Measurements from ENCODE around the gene LGR6.
A peak's percentile ranks its signal among the peaks of the same experiment; 100 is the strongest.

LGR6 gene

GRCh38 chr1:202156590-202156989 is 37.0 kb upstream of the LGR6 start:
- TF ChIP-seq ZNF302 (tag by site-specific recombination; IDR thresholded peaks at IDR 0.05; ENCODE audit: low read depth) (no peak), PRDM2 (tag by site-specific recombination; IDR thresholded peaks at IDR 0.05; ENCODE audit: borderline replicate concordance) (no peak), ZBTB44 (tag by site-specific recombination; IDR thresholded peaks at IDR 0.05) (no peak), ZNF37A (tag by site-specific recombination; IDR thresholded peaks at IDR 0.05) (no peak), ZIC2 (tag by site-specific recombination; IDR thresholded peaks at IDR 0.05) (peak; percentile 67)
- H3K4me3 ChIP-seq (ENCODE audit: low read depth, low read length) = no peak overlapping the region
- H3K4me1 ChIP-seq (ENCODE audit: control insufficient read depth, insufficient read depth, low read length) = no peaks in the 10 kb centered on the region; the same call in 1 of the 2 replicates
- CTCF ChIA-PET = interaction anchor here (0.7 to 3.8 kb wide), 4 partner anchors 21 to 194 kb away, joined by 3 to 20 read pairs (median 4); no protein-coding TSS in a partner anchor
- POLR2A ChIA-PET = no interaction called here
- no peaks in the 10 kb centered on the region for H3K9me3 ChIP-seq (ENCODE audit: control insufficient read depth, insufficient read depth, low read depth, low read length)
- no peak overlapping the region for H3K27ac ChIP-seq (ENCODE audit: extremely low read depth, low read depth, low read length)
- no peaks in the 10 kb centered on the region for H3K36me3 ChIP-seq (ENCODE audit: control insufficient read depth in 2 of 2, insufficient read depth in 1 of 2, low read length in 2 of 2)

- ChIA-PET POLR2A (no interaction called here), CTCF (no interaction called here)
- no peak for TF ChIP-seq TCF7L2 (IDR thresholded peaks at IDR 0.05; ENCODE audit: borderline replicate concordance, low read depth, low read length)
- no peak for TF ChIP-seq ZBTB21 (tag by site-specific recombination; IDR thresholded peaks at IDR 0.05)
- no peak for TF ChIP-seq ZNF362 (tag by site-specific recombination; IDR thresholded peaks at IDR 0.05)
- no peak for TF ChIP-seq BCL11B (tag by site-specific recombination; IDR thresholded peaks at IDR 0.05; ENCODE audit: low read depth)
- TF ChIP-seq ZNF221 (tag by site-specific recombination; IDR thresholded peaks at IDR 0.05; ENCODE audit: borderline replicate concordance) = no peak
- TF ChIP-seq ZNF266 (tag by site-specific recombination; IDR thresholded peaks at IDR 0.05; ENCODE audit: low read depth) = no peak
- TF ChIP-seq ZFP69B (tag by site-specific recombination; IDR thresholded peaks at IDR 0.05) = no peak
- no peak for TF ChIP-seq ZNF830 (tag by site-specific recombination; IDR thresholded peaks at IDR 0.05; ENCODE audit: low read depth)
- TF ChIP-seq ZNF169 (tag by site-specific recombination; IDR thresholded peaks at IDR 0.05) = no peak
- no peak for TF ChIP-seq KLF7 (tag by site-specific recombination; IDR thresholded peaks at IDR 0.05; ENCODE audit: borderline replicate concordance)
- TF ChIP-seq ZNF114 (tag by site-specific recombination; IDR thresholded peaks at IDR 0.05) = no peak
- no peak for TF ChIP-seq ZIC2 (tag by site-specific recombination; IDR thresholded peaks at IDR 0.05)
- no peak for TF ChIP-seq ZNF510 (tag by site-specific recombination; IDR thresholded peaks at IDR 0.05; ENCODE audit: insufficient replicate concordance)
- TF ChIP-seq GLIS2 (tag by site-specific recombination; IDR thresholded peaks at IDR 0.05) = no peak
- no peak for TF ChIP-seq ZNF211 (tag by site-specific recombination; IDR thresholded peaks at IDR 0.05; ENCODE audit: low read depth)
- no peak for TF ChIP-seq ZBTB11 (tag by site-specific recombination; conservative IDR thresholded peaks at IDR 0.05; ENCODE audit: low read depth)
- no peak for TF ChIP-seq PATZ1 (tag by site-specific recombination; IDR thresholded peaks at IDR 0.05)
Measured at GRCh38 chr1:202157945-202158344, 35.7 kb upstream of the LGR6 start.

More at GRCh38 chr1:202157945-202158344, 35.7 kb upstream of the LGR6 start:
- H3K9me3 ChIP-seq (ENCODE audit: control insufficient read depth, insufficient read depth, low read depth, low read length) = no peaks in the 10 kb centered on the region
- no peaks in the 10 kb centered on the region; the same call in 1 of the 2 replicates for H3K4me1 ChIP-seq (ENCODE audit: control insufficient read depth, insufficient read depth, low read length)
- no peaks in the 10 kb centered on the region for H3K36me3 ChIP-seq (ENCODE audit: control insufficient read depth in 2 of 2, insufficient read depth in 1 of 2, low read length in 2 of 2)
- no peak overlapping the region for H3K4me3 ChIP-seq (ENCODE audit: low read depth, low read length)
- no peak overlapping the region for H3K27ac ChIP-seq (ENCODE audit: extremely low read depth, low read depth, low read length)
